SH-SY5Y (cell line): ENCODE data around the gene C10orf90.

ENCODE experiments used
- GATA2 ChIP-seq: IDR thresholded peaks from 2 replicates; pipeline ENCODE4 v1.6.1; 2011; ENCODE audit warnings: mild to moderate bottlenecking, low read depth, low read length
- GATA3 ChIP-seq: IDR thresholded peaks from 2 replicates; pipeline ENCODE4 v1.6.1; 2011; ENCODE audit warnings: low read depth, mild to moderate bottlenecking, low read length, moderate library complexity

DNA sequence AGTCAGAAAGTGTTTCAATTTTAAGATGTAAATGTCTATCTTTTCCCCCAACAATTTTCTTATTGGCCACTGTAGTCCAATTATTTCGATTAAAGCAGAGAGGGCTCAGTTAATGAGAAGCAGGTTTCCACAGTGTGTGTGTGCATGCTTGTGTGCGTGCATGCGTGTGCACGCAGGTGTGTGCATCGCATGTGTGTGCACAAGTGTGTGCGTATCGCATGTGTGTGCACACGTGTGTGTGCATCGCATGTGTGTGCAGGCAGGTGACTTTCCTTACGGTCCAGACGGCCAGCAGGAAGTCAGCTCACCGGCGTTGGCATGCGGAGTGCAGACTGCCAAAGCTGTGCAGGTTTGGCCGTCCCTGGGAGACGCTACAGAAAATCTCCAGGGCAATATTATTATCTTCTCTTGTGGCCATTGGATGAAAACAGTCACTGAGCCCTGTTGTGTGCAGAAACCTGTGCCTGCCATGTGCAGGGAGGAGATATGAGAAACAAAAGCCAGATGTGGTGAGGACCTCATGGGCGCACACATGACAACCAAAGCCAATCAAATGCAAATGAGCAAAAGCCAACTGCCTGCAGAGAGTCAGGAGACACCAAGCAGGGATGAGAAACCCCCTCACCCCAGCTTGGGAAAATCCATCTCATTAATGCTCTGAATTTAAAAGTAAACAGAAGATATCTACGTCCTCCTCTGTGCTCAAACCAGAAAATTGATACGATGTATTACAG is 70.4 kb downstream of the C10orf90 start:
- TF ChIP-seq GATA2 (peak; percentile 56), GATA3 (no peak)
